ENCODE measurements around the gene STUM.
A peak's percentile ranks its signal among the peaks of the same experiment; 100 is the strongest.

Gene STUM

DNA sequence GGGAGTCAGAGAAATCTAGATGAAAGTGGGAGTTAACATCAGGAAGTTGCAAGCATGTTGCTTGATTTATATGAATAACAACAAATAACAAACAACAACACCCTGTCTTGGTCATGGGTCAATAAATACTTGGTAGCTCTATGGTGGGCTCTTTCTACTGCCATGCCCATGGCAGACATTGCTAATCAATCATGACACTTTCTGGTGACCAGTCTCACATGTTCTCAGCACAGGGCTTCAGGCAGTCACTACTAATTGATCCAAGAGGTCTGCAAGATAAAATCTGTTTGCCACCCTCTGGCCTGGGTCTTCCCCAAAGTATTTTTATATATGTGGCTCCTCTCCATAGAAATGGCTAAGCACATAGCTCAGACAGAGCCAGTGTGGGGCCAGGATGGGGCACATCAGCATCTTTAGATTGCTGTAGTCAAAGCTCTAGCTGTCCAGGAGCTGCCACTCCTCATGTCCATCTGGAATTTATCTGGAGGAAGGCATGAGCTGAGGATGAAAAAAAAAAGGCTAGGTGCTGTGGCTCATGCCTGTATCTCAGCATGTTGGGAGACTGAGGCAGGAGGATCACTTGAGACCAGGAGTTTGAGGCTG lies 51.2 kb downstream of the STUM start:
- no peak for DNase-seq (ENCODE audit: low read depth in 1 of 2, low spot score in 1 of 2)
- TF ChIP-seq JUND (IDR thresholded peaks at IDR 0.05; ENCODE audit: low read depth), result no peak
- in situ Hi-C loops (cut with HindIII; ENCODE audit: low pct_unique_long_range_greater_than_20kb, low sequenced_read_pairs), result no loop called here

DNA sequence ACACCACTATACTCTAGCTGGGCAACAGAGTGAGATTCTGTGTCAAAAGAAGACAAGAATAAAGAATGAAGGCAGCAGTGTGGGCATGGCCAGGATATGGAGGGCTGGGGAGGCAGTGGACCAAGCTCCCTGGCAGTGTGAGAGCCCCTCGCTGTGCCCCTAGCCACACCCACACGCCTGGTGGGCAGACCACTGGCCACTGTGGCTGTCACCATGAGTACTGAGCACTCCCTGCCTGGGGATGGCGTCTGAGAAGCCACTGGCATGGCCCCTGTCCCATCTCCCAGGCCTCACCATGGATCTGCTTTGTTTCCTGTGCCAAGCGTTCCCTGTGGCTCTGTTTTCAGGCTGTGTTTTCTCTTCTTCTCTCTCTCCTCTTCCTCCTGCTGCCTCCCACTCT lies 51.7 kb downstream of the STUM start:
- TF ChIP-seq JUND (IDR thresholded peaks at IDR 0.05; ENCODE audit: low read depth), result no peak
- DNase-seq (ENCODE audit: low read depth in 1 of 2, low spot score in 1 of 2), result no peak
- in situ Hi-C loops (cut with HindIII; ENCODE audit: low pct_unique_long_range_greater_than_20kb, low sequenced_read_pairs), result no loop called here

DNA sequence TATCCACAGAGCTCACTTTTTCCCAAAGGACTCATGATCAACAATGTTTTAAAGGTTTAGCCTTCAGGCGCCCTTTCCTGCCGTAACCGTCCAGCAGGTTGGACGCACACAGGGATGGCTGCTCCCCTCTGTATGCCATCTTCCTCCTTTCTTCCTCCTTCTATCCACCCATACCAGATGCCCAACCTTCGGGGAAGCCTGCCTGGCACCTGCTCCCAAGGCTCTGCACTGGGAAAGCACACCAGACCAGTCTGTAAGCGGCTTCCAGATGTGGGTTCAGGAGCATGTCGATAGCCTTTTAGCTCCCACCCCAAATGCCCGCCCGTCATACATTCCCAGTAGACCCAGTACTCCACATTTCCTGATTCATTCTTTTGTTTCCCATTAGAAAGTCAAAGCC lies 52.9 kb downstream of the STUM start:
- no peak for TF ChIP-seq JUND (IDR thresholded peaks at IDR 0.05; ENCODE audit: low read depth)
- in situ Hi-C loops (cut with HindIII; ENCODE audit: low pct_unique_long_range_greater_than_20kb, low sequenced_read_pairs), result no loop called here
- DNase-seq (ENCODE audit: low read depth in 1 of 2, low spot score in 1 of 2), result no peak

DNA sequence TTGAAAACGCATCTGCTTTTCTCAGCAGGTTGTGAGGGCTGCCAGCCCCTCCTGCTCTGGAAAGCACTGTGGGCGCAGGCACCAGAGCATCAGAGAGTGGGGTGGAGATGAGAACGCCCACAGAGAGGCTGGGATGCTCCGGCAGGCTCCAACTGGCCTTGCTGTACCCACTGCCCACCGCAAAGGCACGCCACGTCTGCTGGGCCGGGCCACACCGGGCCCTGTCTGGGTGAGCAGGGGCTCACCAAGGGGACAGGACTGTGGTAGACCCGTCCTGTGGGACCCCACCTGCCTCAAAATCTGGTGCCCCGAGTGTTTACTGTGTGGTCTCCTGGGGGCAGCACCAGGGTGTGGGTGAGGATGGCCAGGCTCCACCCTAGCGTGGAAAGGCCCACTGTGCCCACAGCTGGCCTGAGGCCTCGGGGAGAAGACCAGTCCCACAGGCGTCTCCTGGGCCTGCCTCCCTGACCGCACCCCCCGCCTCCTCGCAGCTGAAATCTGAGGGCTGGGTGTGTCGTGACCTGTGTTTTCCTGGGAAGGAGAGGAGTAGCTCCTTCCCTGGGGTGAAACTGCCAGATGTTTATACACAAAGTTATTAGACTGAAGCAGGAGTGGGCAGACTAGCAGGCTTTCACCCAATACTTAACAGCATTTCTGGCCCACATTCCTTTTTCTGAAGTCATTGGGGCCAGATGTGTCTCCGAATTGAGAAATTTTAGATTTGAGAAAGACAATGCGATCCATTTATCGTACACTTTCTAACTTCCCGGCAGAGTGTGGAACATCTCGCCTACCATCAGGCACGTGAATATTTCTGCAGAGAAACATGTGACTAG lies 53.8 kb downstream of the STUM start:
- TF ChIP-seq JUND (IDR thresholded peaks at IDR 0.05; ENCODE audit: low read depth), result no peak
- in situ Hi-C loops (cut with HindIII; ENCODE audit: low pct_unique_long_range_greater_than_20kb, low sequenced_read_pairs), result no loop called here

DNA sequence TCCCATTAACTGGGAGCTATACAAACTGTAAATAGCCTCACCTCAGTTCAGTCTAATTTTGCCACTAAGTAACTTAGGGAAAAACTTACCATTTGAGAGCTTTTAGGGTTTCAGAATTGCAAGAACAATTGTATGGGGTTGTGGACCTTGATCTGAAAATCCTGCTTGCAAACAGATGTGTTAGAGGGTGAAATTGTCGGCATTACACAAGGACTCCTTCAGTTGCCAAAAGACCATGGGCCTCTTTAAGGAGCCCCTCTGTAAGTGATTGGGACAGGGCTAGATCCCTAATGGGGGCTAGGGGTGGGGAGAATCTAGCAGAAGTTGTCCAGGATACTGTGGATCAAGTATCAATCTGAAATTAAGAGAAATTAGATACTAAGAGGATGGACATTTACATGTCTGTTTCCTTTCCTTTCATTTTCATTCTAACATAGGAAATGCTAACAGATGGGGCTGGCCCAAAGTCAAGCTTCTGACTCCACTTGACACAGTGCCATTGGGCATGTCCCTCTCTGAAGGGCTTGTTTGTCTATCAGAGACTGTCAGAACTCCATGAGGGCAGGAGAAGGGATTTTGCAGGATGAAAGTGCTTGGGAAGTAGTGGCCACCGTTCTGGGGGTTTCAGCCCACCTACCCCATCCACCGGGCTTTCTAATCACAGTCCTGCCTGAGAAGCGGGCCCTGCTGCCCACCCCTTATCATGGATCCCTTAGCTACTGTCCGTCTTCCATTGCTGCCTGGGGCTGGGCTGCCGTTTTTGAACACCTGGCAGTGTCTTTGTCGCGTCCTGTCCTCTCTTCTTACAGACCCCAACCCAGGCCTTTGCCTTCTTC lies 54.7 kb downstream of the STUM start:
- DNase-seq (ENCODE audit: low read depth in 1 of 2, low spot score in 1 of 2), result peak in 1 of 2 experiments; percentile 37
- TF ChIP-seq JUND (IDR thresholded peaks at IDR 0.05; ENCODE audit: low read depth), result no peak
- in situ Hi-C loops (cut with HindIII; ENCODE audit: low pct_unique_long_range_greater_than_20kb, low sequenced_read_pairs), result no loop called here

More for the DNA sequence above, 53.8 kb downstream of the STUM start:
- no peak for DNase-seq (ENCODE audit: low read depth in 1 of 2, low spot score in 1 of 2)

DNA sequence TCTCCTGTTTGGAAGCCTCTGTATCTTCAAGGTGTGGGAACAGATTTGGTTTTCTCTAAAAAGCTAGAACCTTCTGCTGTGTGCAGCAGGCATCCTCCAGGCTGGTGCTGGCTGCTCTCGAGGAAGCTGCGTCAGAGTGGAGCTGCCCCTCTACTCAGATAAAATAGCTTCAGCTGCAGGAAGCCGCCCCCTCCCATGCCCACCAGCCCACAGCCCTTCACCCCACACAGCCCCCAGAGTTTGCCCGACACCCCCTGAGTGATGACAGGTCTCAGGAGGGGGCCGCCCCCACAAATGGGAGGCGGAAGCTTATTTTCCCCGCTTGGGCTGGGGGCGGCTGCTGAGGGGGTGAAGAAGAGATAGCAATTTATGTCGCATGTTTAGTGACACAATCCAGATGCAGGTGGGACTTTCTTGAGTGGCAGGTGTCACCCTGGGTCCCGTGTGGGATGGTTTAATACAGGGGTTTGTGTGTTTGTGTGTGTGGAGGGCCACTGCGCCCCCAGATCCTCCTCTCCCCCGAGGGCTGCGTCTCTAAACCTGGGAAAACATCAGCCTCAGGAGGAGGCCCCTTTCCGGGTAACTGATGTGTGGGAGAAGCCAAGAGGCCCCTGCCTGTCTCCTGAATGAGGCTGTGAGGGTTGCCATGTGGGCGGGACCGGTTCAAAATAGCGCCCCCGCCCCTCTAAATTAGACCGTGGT lies 55.4 kb downstream of the STUM start:
- no peak for TF ChIP-seq JUND (IDR thresholded peaks at IDR 0.05; ENCODE audit: low read depth)
- DNase-seq (ENCODE audit: low read depth in 1 of 2, low spot score in 1 of 2), result no peak
- in situ Hi-C loops (cut with HindIII; ENCODE audit: low pct_unique_long_range_greater_than_20kb, low sequenced_read_pairs), result no loop called here

DNA sequence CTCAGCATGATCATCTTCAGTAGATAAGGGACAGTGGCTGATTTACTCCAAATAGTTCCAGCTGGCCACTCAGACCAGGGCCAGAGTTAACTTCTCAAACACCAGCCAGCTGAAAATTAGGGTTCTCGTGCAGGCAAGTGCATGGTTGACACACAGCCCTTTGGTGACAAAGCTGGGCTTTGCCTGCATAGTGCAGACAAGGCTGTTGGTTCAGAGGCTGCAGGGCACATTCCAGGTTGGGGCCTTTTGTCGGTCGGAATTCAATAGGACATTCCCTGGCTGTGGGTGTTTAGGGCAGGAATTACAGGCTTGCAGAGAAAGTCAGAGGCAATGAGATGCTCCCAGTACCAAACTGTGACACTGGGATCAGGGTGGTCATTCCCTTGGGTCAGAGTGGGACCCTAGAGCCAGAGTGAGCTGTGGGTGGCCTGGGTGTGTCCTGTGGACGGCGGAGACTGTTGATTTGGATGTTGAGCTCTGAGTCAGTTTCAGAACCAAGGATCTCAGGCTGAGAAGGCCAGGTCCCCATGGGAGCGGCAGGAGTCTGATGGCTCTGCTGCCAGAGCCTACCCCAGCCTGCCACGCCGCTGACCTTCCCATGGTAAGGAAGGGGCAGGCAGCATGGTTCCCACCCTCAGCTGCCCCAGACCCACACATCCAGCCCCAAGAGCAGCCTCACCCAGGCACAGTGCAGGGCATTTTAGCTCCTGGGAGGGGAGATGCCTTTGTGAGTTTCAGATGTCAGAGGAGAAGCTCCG lies 56.2 kb downstream of the STUM start:
- TF ChIP-seq JUND (IDR thresholded peaks at IDR 0.05; ENCODE audit: low read depth), result no peak
- in situ Hi-C loops (cut with HindIII; ENCODE audit: low pct_unique_long_range_greater_than_20kb, low sequenced_read_pairs), result no loop called here
- peak; percentile 70 to 83 for DNase-seq (ENCODE audit: low read depth in 1 of 2, low spot score in 1 of 2)

DNA sequence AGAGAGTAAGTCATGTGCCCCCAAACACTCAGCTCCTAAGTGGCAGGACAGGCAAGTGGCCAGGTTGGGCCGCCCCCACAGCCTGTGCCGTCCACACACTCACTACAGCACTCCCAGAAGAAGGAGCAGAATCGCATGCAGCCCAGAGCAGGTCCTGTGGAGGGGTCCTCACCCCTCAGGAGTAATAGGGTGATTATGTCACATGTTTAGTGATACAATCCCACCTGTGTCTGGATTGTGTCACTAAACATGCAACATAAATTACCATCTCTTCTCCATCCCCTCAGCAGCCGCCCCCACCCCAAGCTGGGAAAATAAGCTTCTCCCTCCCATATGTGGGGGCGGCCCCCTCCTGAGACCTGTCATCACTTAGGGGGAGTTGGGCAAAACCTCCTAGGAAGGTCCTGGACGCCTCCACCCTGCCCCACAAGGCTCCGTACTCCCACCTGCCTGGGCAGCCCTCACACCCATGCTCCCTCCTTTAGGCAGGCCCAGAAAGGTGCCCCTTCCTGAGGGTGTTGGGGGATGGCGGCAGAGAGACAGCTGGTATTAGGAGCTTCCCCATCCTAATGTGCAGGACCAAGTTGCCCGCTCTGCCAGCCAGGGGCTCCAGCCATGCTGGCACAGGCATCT lies 56.9 kb downstream of the STUM start:
- TF ChIP-seq JUND (IDR thresholded peaks at IDR 0.05; ENCODE audit: low read depth), result no peak
- DNase-seq (ENCODE audit: low read depth in 1 of 2, low spot score in 1 of 2), result no peak
- in situ Hi-C loops (cut with HindIII; ENCODE audit: low pct_unique_long_range_greater_than_20kb, low sequenced_read_pairs), result no loop called here

DNA sequence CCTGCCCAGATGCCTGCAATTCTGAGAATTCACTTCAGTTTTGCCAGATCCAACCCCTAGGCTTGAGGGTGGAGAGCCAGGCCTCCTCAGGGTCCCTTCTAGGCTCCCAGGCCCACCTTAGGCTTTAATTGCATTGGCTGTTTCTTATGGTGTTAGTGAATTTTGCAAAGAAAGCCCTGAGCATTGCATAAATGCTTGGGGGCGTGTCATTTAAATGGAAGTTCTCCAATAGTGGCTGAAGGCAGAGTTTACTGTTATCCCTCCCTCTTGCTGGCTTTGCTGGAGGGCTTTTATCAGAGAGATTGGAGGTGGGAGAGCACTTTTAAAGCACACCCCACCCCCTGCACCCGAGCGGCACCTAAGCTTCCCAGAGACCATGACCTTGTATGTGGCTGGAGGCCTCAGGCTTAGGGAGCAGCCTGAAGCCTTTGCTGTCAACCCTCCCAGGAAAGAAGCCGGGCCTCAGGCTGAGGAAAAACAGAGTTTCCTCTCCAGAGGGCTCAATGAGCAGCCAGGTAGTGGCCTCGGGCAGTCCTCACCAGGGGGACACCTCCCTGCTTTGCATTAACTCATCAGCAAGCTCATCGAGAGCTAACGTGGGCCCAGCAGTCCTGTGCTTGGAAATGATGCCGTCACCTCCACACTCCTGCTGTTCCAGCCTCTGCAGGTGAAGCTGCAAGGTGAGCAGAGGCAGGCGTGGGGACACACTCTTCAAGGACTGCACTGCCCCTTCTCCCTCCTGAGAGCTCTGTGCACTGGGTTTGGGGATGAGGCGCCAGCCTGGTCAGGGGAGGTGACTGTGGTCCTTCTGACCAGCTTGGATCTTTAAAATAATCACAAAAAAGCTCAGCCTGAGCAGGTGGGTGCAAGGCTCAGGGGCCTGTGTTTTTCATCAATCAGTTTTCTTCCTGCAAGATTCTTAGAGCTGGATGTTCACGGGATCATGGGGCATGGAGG lies 58.0 kb downstream of the STUM start:
- no peak for TF ChIP-seq JUND (IDR thresholded peaks at IDR 0.05; ENCODE audit: low read depth)
- in situ Hi-C loops (cut with HindIII; ENCODE audit: low pct_unique_long_range_greater_than_20kb, low sequenced_read_pairs), result no loop called here
- DNase-seq (ENCODE audit: low read depth in 1 of 2, low spot score in 1 of 2), result no peak

DNA sequence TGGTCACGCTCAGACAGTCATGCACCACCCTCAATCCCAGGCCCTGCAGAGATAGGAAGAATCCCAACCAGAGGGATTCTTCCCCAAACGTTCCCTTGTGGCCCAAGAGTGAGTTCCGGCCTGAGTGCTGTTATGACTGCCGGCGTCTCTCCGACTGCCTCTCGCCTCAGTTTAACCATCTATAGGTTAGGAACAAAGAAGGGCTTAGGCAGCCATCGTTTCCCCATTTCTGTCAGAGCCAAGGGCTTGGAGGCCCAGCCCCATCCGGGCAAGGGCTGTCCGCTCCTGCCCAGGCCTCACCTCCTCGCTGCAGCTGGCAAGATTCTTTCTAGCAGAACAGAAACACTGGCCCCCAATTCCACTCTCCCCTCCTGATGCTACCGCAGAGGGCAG lies 58.7 kb downstream of the STUM start:
- TF ChIP-seq JUND (IDR thresholded peaks at IDR 0.05; ENCODE audit: low read depth), result no peak
- no peak for DNase-seq (ENCODE audit: low read depth in 1 of 2, low spot score in 1 of 2)
- in situ Hi-C loops (cut with HindIII; ENCODE audit: low pct_unique_long_range_greater_than_20kb, low sequenced_read_pairs), result no loop called here

Measured in T47D (cell line).